HUES48 (cell line): ENCODE data around the gene RWDD2A.

Source experiments
- H3K27ac ChIP-seq: one replicate; pipeline ENCODE4 v1.7.0; 2013; ENCODE audit warnings: low read depth, low read length, inconsistent platforms
- H3K27me3 ChIP-seq: 2 replicates; pipeline ENCODE4 v1.6.1; 2013; ENCODE audit warnings: mild to moderate bottlenecking, low read length; ENCODE audit not compliant: control insufficient read depth, insufficient read depth
- H3K36me3 ChIP-seq: 2 replicates; pipeline ENCODE4 v1.6.1; 2013; ENCODE audit warnings: low read length; ENCODE audit not compliant: control insufficient read depth, insufficient read depth
- H3K4me1 ChIP-seq: 2 replicates; pipeline ENCODE4 v1.6.1; 2013; ENCODE audit warnings: mild to moderate bottlenecking, low read length; ENCODE audit not compliant: control insufficient read depth, insufficient read depth
- H3K4me3 ChIP-seq: 2 replicates; pipeline ENCODE4 v1.5.1; 2013; ENCODE audit warnings: mild to moderate bottlenecking, low read depth, low read length
- H3K9ac ChIP-seq: 2 replicates; pipeline ENCODE4 v1.6.1; 2013; ENCODE audit warnings: mild to moderate bottlenecking, low read depth, low read length, moderate library complexity
- H3K9me3 ChIP-seq: 2 replicates; pipeline ENCODE4 v1.6.1; 2013; ENCODE audit warnings: low read length; ENCODE audit not compliant: control insufficient read depth, insufficient read depth

The RWDD2A gene

DNA sequence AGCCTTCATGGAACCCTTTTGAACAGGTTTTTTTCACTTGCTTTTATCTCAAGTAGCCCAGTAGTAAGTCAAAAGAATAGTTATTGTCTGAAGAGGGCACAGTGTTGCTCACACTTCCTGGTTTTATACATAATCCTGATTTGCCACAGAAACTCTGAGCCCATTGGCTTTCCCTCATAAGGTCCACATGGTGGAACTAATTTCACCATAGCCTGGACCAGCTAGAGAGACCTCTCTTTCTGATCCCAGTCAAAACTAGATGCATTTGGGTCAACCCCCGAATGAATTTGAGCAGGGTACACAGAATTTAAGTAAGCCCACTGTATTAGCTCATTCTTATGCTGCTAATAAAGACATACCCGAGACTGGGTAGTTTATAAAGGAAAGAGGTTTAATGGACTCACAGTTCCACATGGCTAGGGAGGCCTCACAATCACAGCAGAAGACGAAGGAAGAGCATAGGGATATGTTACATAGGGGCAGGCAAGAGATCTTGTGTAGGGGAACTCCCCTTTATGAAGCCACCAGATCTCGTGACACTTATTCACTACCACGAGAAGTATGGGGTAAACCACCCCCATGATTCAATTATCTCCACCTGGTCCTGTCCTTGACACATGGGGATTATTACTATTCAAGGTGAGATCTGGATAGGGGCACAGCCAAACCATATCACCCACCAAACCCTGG lies 6.2 kb downstream of the RWDD2A start:
- H3K27me3 ChIP-seq = no peaks in the 10 kb centered on the region
- no peaks in the 10 kb centered on the region for H3K9me3 ChIP-seq
- no peak overlapping the region for H3K4me3 ChIP-seq
- H3K9ac ChIP-seq = no peak overlapping the region
- H3K4me1 ChIP-seq = peaks cover 3% of the 10 kb centered on the region; the same call in 1 of the 2 replicates
- peaks cover 17% of the 10 kb centered on the region for H3K36me3 ChIP-seq
- H3K27ac ChIP-seq = no peak overlapping the region

DNA sequence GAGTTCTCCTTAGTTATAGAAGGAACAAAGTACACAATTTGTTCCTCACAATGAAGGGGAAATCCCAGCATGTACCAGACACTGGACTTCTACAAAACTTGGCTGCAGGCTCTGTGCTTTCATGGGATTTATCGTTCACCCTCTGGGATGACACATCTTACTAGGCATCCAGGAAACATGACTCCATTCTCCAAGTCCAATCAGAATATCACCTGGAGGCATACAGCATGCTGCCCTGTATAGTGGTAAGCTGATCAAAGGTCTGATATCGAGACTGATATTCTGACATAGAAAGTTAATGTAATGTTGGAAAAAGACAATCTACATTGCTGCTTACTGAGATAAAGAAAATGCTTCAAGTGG lies 6.7 kb downstream of the RWDD2A start:
- no peak overlapping the region for H3K4me3 ChIP-seq
- H3K9ac ChIP-seq = no peak overlapping the region
- no peaks in the 10 kb centered on the region for H3K27me3 ChIP-seq
- peaks cover 17% of the 10 kb centered on the region for H3K36me3 ChIP-seq
- H3K4me1 ChIP-seq = no peaks in the 10 kb centered on the region
- no peak overlapping the region for H3K27ac ChIP-seq
- no peaks in the 10 kb centered on the region for H3K9me3 ChIP-seq

DNA sequence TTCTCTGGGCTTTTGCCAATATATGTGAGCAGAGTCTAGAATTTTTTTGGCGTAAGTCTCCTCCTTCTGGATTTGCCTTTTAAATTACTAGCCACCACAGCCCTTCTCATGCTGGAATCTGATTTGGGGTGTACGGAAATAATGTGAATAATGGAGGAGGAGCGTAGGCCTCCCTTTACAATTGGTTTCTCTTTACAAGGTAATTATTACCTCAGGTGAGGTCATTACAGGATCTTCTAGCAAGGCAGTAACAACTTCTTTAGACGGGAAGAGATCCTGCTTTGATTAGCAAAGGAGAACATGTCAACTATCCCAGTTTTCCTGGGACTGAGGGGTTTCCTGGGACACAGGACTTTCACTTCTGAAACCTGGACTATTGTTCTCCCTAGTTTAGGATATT lies 8.9 kb downstream of the RWDD2A start:
- Histone ChIP-seq H3K9me3 (no peaks in the 10 kb centered on the region), H3K27ac (no peak overlapping the region), H3K4me3 (no peak overlapping the region), H3K27me3 (no peaks in the 10 kb centered on the region), H3K9ac (no peak overlapping the region), H3K4me1 (no peaks in the 10 kb centered on the region), H3K36me3 (0 out of 2 replicates have a peak, but pooled peaks cover 2% of the 10 kb centered on the region)

DNA sequence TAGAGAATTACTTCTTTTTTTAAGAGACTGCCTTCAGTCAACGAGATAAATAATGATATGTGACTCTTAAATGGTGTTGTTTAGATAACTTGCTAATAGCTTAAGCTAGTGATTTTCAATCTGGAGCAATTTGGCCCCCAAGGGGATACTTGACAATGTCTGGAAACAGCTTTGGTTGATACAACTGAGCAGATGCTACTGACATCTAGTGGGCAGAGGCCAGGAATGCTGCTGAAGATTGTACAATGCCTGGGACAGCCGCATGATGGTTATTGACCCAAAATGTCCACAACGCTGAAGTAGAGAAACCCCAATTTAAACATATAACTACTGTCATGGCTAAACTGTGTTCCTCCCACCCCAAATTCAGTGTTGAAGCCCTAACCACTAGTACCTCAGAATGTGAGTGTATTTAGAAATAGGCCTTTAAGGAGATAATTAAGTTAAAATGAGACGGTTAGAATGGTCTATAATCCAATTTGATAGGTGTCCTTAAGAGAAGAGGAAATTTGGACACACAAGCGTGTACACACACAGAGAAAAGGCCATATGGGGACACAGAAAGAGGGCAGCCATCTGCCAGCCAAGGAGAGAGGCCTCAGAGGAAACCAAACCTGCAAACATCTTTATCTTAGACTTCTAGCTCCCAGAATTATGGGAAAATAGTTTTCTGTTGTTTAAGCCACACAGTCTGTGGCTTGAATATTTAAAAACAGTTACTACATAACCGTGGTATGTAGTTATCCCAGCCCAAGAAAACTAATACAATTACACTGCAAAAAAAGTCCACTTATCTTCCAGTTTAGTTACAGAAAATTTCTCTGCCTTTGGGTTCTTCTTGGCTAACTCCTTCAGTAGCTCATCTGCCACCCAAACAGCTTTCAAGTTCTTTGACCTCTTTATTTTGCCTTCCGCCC lies 22.2 kb downstream of the RWDD2A start:
- Histone ChIP-seq H3K36me3 (no peaks in the 10 kb centered on the region), H3K9ac (no peak overlapping the region), H3K9me3 (no peaks in the 10 kb centered on the region), H3K4me3 (no peak overlapping the region), H3K27me3 (no peaks in the 10 kb centered on the region), H3K27ac (no peak overlapping the region), H3K4me1 (no peaks in the 10 kb centered on the region)

DNA sequence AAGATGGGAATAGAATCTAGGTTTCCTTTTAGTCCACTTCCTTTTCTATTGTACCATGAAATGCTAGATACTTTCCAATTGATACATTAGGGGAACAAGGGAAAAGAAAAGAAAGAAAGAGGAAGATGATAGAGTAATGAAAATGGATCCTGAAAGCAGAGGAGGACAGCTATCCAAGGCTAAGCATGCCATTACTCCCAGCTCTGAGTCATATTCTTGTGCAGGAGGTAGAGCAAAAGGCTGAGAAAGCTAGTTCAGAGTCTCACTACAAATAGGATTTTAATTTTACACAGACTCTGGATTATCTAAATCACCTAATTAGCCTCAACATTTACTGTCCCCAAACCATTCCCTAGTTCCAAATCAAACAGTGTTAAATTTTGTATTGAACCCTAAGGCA lies 23.6 kb downstream of the RWDD2A start:
- Histone ChIP-seq H3K9me3 (no peaks in the 10 kb centered on the region), H3K36me3 (no peaks in the 10 kb centered on the region), H3K4me3 (no peak overlapping the region), H3K27ac (no peak overlapping the region), H3K4me1 (no peaks in the 10 kb centered on the region), H3K27me3 (no peaks in the 10 kb centered on the region), H3K9ac (no peak overlapping the region)

DNA sequence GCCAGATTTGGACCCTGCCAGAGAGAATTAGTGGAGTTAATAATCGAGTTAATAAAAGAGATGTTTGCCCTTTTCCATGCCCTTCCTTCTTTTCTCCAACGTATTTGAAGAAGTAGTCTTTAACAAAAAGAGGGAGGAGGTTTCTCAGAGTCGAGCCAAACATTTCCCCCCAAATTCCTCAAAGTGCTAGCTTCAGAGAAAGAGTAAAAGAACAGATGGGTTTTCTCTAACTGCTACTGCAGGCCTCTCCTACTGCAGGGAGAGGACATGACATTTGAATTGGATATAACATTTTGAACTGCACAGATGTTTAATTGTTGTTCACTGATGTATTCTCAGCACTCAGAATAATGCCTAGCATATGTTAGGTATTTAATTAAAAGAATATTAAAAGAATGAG lies 25.5 kb downstream of the RWDD2A start:
- Histone ChIP-seq H3K4me1 (no peaks in the 10 kb centered on the region), H3K9me3 (no peaks in the 10 kb centered on the region), H3K36me3 (no peaks in the 10 kb centered on the region), H3K4me3 (no peak overlapping the region), H3K9ac (no peak overlapping the region), H3K27ac (no peak overlapping the region), H3K27me3 (no peaks in the 10 kb centered on the region)

DNA sequence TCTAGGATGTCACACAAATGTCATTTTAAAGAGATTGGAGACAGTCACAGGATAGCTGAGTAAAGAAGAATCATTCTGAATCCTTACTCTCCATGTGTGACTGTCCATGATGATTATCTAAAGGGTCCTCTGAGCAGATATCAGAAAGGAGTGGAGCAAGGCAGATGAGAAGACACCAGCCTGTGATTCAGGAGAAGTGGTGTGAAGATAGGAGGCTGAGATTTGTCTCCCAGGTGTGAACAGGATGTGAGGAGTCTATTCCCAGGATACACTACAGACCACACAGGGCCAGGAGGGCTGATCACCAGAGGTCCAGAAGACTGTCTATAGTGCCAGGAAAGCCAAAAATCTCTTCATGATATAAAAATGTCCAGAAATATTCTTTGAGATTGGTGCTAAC lies 27.0 kb downstream of the RWDD2A start:
- no peak overlapping the region for H3K9ac ChIP-seq
- no peaks in the 10 kb centered on the region for H3K4me1 ChIP-seq
- H3K27me3 ChIP-seq = no peaks in the 10 kb centered on the region
- no peaks in the 10 kb centered on the region for H3K9me3 ChIP-seq
- no peak overlapping the region for H3K27ac ChIP-seq
- no peak overlapping the region for H3K4me3 ChIP-seq
- no peaks in the 10 kb centered on the region for H3K36me3 ChIP-seq

DNA sequence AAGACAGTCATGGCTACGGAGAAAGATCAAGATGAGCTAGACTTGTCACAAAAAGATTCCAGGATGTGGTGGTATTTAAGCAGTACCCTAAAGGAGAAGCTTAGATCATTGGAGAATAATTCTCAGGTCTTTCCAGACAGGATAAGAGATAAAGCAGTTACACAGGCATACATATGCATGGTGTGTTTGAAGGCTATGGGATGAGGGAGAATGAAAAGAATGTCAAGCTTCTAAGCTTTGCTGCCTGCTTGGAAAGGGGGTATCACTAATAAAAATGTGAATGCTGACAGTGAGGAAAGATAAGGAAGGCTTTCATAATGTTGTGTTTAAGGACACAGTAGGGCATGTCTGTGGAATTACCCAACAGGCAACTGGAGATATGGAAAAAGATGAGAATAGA lies 28.1 kb downstream of the RWDD2A start:
- no peaks in the 10 kb centered on the region for H3K36me3 ChIP-seq
- no peak overlapping the region for H3K27ac ChIP-seq
- H3K9me3 ChIP-seq = no peaks in the 10 kb centered on the region
- H3K27me3 ChIP-seq = no peaks in the 10 kb centered on the region
- no peak overlapping the region for H3K4me3 ChIP-seq
- no peaks in the 10 kb centered on the region for H3K4me1 ChIP-seq
- H3K9ac ChIP-seq = no peak overlapping the region

DNA sequence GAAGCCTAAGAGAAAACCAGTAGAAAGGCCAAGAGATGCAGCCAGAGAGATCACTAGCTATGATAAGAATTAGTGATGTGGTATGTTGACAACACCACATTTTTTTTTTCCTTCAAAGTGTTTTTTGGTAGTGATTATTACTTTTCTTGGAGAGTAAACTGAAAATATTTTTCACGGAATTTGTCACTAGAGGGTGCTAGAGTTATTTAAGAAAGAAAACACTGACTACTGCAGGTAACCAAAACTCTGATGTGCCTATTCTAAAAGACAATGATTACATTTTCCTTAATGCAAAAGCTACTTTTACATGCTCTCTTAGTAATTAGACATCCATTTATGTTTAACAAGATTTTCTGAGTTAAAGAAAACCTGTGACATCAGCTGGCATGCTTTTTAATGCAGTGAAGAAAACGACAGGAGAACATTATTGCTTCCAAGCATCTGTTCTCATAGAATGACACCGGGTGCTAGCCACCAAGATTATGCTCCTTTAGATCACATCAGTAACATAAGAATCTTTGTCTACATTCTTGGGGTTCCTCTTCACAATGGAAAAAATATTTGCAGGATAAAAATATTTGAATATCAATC lies 28.8 kb downstream of the RWDD2A start:
- Histone ChIP-seq H3K27ac (no peak overlapping the region), H3K9me3 (no peaks in the 10 kb centered on the region), H3K4me3 (no peak overlapping the region), H3K27me3 (no peaks in the 10 kb centered on the region), H3K9ac (no peak overlapping the region), H3K36me3 (no peaks in the 10 kb centered on the region), H3K4me1 (no peaks in the 10 kb centered on the region)

DNA sequence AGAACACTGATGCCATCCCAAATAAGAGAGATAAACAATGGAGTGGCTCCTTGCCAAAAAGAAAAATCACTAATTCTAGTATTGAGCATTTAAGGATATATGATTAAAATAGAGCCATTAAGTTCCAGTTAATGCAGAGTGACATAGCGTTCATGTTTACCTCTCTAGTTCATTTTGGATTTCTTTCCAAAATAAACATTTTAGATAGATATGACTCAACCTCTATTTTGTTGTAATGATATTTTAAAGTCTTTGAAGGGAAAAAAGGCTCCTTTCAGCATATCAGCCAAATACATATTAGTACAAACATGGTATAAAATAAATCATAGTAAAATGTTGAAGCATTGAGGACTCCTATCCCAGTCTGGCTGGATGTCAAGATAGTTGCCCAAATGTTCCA lies 33.4 kb downstream of the RWDD2A start:
- no peak overlapping the region for H3K27ac ChIP-seq
- no peaks in the 10 kb centered on the region for H3K4me1 ChIP-seq
- no peak overlapping the region for H3K4me3 ChIP-seq
- H3K36me3 ChIP-seq = no peaks in the 10 kb centered on the region
- no peak overlapping the region for H3K9ac ChIP-seq
- H3K27me3 ChIP-seq = no peaks in the 10 kb centered on the region
- H3K9me3 ChIP-seq = no peaks in the 10 kb centered on the region

DNA sequence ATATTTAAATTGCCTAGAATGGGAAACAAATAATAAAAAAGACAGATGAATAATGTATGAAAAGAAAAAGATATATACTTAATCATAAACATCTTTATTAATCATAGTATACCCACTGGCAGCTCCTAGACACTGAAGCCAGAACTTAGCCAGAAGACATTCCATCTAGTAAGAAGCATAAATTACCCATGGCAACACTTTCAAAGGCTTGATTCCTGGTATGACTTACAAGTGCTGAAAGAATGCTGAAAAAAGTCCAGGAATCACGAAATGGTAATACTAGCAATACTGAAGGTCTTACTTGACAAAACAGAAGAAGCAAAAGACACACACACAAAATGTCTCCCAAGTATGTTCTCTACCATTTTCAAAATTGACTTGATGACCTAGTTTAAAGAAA lies 38.0 kb downstream of the RWDD2A start:
- H3K4me3 ChIP-seq = no peak overlapping the region
- no peaks in the 10 kb centered on the region for H3K4me1 ChIP-seq
- no peak overlapping the region for H3K27ac ChIP-seq
- H3K9ac ChIP-seq = no peak overlapping the region
- no peaks in the 10 kb centered on the region for H3K36me3 ChIP-seq
- no peaks in the 10 kb centered on the region for H3K27me3 ChIP-seq
- H3K9me3 ChIP-seq = no peaks in the 10 kb centered on the region
